Common myeloid progenitor, CD34-positive (primary cell): ENCODE measurements around the gene LGALS7B.
"Not testable (repeated sequence)": the region's sequence is repeated elsewhere in the genome, so short reads cannot be mapped to it uniquely, and the experiment has no call there.

Source experiments
- CTCF ChIA-PET: fragments of 350-600 bp; sonication (Branson Sonifier 250); formaldehyde crosslinking; loops from one replicate; lab custom pipeline; 2021; ENCODE audit warnings: antibody characterized with exemption; lab: Charles Lee
- POLR2A ChIA-PET: fragments of 350-600 bp; sonication (Branson Sonifier 250); formaldehyde crosslinking; loops from one replicate; lab custom pipeline; 2021; ENCODE audit warnings: antibody characterized with exemption; lab: Charles Lee
- DNase-seq, 3 donors: peaks; one replicate each; pipeline versions ENCODE4 v3.0.0 to v3.0.0-alpha.2; 2013
- H3K27ac ChIP-seq, 2 experiments: 1 replicate in 1 of 2; 2 replicates in 1 of 2; pipeline ENCODE4 v1.7.0; 2013; ENCODE audit warnings: inconsistent platforms in 2 of 2, low read length in 2 of 2, mild to moderate bottlenecking in 2 of 2, low read depth in 1 of 2, moderate library complexity in 1 of 2; ENCODE audit not compliant: severe bottlenecking in 2 of 2, insufficient read depth in 1 of 2, poor library complexity in 1 of 2
- H3K27me3 ChIP-seq, 5 experiments: replicated peaks in 2 of 5; 1 replicate in 3 of 5; 2 replicates in 2 of 5; pipeline versions ENCODE4 v1.6.1 to v1.7.0; 2013; ENCODE audit warnings: low read length in 4 of 5, mild to moderate bottlenecking in 2 of 5, moderate library complexity in 2 of 5, inconsistent platforms in 1 of 5; ENCODE audit not compliant: insufficient read depth in 5 of 5, control insufficient read depth in 4 of 5
- H3K36me3 ChIP-seq, 4 experiments: 1 replicate in 2 of 4; 2 replicates in 2 of 4; pipeline versions ENCODE4 v1.6.1 to v1.7.0; 2013; ENCODE audit warnings: low read length in 3 of 4, control low read depth in 1 of 4, mild to moderate bottlenecking in 1 of 4; ENCODE audit not compliant: control insufficient read depth in 4 of 4, insufficient read depth in 4 of 4
- H3K4me1 ChIP-seq, 4 experiments: 1 replicate in 3 of 4; 2 replicates in 1 of 4; pipeline versions ENCODE4 v1.6.1 to v1.7.1; 2013; ENCODE audit warnings: low read length in 3 of 4, mild to moderate bottlenecking in 3 of 4, control low read depth in 1 of 4, inconsistent platforms in 1 of 4, moderate library complexity in 1 of 4; ENCODE audit not compliant: control insufficient read depth in 4 of 4, insufficient read depth in 4 of 4; ENCODE audit errors: control extremely low read depth in 1 of 4
- H3K4me3 ChIP-seq, 7 experiments: 1 replicate in 4 of 7; 2 replicates in 3 of 7; pipeline versions ENCODE4 v1.5.1 to v1.7.0; 2013; ENCODE audit warnings: mild to moderate bottlenecking in 7 of 7, low read length in 6 of 7, moderate library complexity in 6 of 7, inconsistent platforms in 2 of 7, low read depth in 2 of 7, control low read depth in 1 of 7; ENCODE audit not compliant: insufficient read depth in 4 of 7, control insufficient read depth in 1 of 7; ENCODE audit errors: extremely low read depth in 1 of 7
- H3K9me3 ChIP-seq, 5 experiments: 1 replicate in 4 of 5; 2 replicates in 1 of 5; pipeline versions ENCODE4 v1.6.1 to v1.7.1; 2013; ENCODE audit warnings: low read length in 4 of 5, mild to moderate bottlenecking in 2 of 5, inconsistent platforms in 1 of 5, low read depth in 1 of 5, moderate library complexity in 1 of 5; ENCODE audit not compliant: control insufficient read depth in 4 of 5, insufficient read depth in 2 of 5; ENCODE audit errors: control extremely low read depth in 1 of 5
- WGBS: methylation state at CpG from one replicate; pipeline ENCODE4 v1.1.5; 2013; ENCODE audit not compliant: insufficient coverage; 5-methylcytosine and 5-hydroxymethylcytosine counted together

LGALS7B gene

GRCh38 chr19:38812841-38813320 lies 23.9 kb downstream of the LGALS7B start, which contains the start of gene LGALS4:
LGALS4 (minus strand) TSS chr19:38812945; CDS start chr19:38812886, 59 bp downstream.
- POLR2A ChIA-PET, result no interaction called here
- Histone ChIP-seq H3K9me3 (no peaks in the 10 kb centered on the region), H3K4me1 (no peaks in the 10 kb centered on the region), H3K27ac (no peak within 1 kb of the TSS), H3K27me3 (no peaks in the 10 kb centered on the region), H3K4me3 (no peak within 1 kb of the TSS), H3K36me3 (peaks cover 0 to 31% (median 23%) of the 10 kb centered on the region in 4 experiments)
- DNase-seq, result peak in 1 of 3 donors; percentile 18
- 85% methylated on average over 8 of the region's 15 CpGs for WGBS
- CTCF ChIA-PET, result interaction anchor here (1.0 kb wide), 1 partner anchor 35 kb away, joined by 3 read pairs; no protein-coding TSS in a partner anchor

- DNase-seq, result no peak
These were observed 24.3 kb downstream of the LGALS7B start for GRCh38 chr19:38813323-38813722.

GRCh38 chr19:38813932-38814331 lies 24.9 kb downstream of the LGALS7B start:
- DNase-seq, H3K4me3 ChIP-seq, H3K9me3 ChIP-seq, H3K4me1 ChIP-seq, POLR2A ChIA-PET, H3K27ac ChIP-seq, H3K27me3 ChIP-seq: not testable (repeated sequence)
- no CpG with 5 or more reads among the region's 2 CpGs for WGBS
- CTCF ChIA-PET, result interaction anchor here (1.0 kb wide), 2 partner anchors 8 to 36 kb away, joined by 3 to 5 read pairs; no protein-coding TSS in a partner anchor
- peaks cover 0 to 34% (median 25%) of the 10 kb centered on the region in 4 experiments for H3K36me3 ChIP-seq

More at GRCh38 chr19:38813323-38813722, 24.3 kb downstream of the LGALS7B start:
- Histone ChIP-seq H3K4me1 (no peaks in the 10 kb centered on the region), H3K27ac (no peak overlapping the region), H3K36me3 (peaks cover 0 to 34% (median 25%) of the 10 kb centered on the region in 4 experiments), H3K27me3 (no peaks in the 10 kb centered on the region), H3K9me3 (no peaks in the 10 kb centered on the region), H3K4me3 (no peak overlapping the region)
- CTCF ChIA-PET, result interaction anchor here (1.0 kb wide), 2 partner anchors 9 to 36 kb away, joined by 3 to 5 read pairs; no protein-coding TSS in a partner anchor
- POLR2A ChIA-PET, result no interaction called here
- WGBS, result 100% methylated on average over 2 of the region's 6 CpGs

GRCh38 chr19:38815059-38816001 lies 26.3 kb downstream of the LGALS7B start:
- ChIA-PET CTCF (interaction anchor here (0.5 kb wide), 1 partner anchor 8 kb away, joined by 3 read pairs; no protein-coding TSS in a partner anchor), POLR2A (no interaction called here)
- WGBS, result 95% methylated on average over 28 of the region's 34 CpGs

GRCh38 chr19:38816131-38816750 lies 27.2 kb downstream of the LGALS7B start:
- Histone ChIP-seq H3K4me3 (no peak overlapping the region), H3K36me3 (peaks cover 0 to 44% (median 29%) of the 10 kb centered on the region in 4 experiments), H3K9me3 (no peaks in the 10 kb centered on the region), H3K27ac (no peak overlapping the region), H3K27me3 (no peaks in the 10 kb centered on the region), H3K4me1 (no peaks in the 10 kb centered on the region)
- DNase-seq, result no peak
- WGBS, result 98% methylated on average over 12 of the region's 18 CpGs
- ChIA-PET CTCF (no interaction called here), POLR2A (interaction anchor here (1.4 kb wide), 1 partner anchor 15 kb away, joined by 3 read pairs; the partner anchor contains the start of gene ECH1)

More at GRCh38 chr19:38815059-38816001, 26.3 kb downstream of the LGALS7B start:
- H3K27ac ChIP-seq, result no peak overlapping the region
- no peaks in the 10 kb centered on the region for H3K4me1 ChIP-seq
- no peak for DNase-seq
- peaks cover 0 to 41% (median 27%) of the 10 kb centered on the region in 4 experiments for H3K36me3 ChIP-seq
- H3K9me3 ChIP-seq, result no peaks in the 10 kb centered on the region
- H3K4me3 ChIP-seq, result no peak overlapping the region
- H3K27me3 ChIP-seq, result no peaks in the 10 kb centered on the region

- no peaks in the 10 kb centered on the region for H3K9me3 ChIP-seq
- no peak for DNase-seq
- H3K4me1 ChIP-seq, result no peaks in the 10 kb centered on the region
- WGBS, result 97% methylated on average over 9 of the region's 15 CpGs
- no peak overlapping the region for H3K4me3 ChIP-seq
- no peaks in the 10 kb centered on the region for H3K27me3 ChIP-seq
- peaks cover 0 to 50% (median 29%) of the 10 kb centered on the region in 4 experiments for H3K36me3 ChIP-seq
- CTCF ChIA-PET, result no interaction called here
- POLR2A ChIA-PET, result interaction anchor here (1.4 kb wide), 1 partner anchor 14 kb away, joined by 3 read pairs; the partner anchor contains the start of gene ECH1
- H3K27ac ChIP-seq, result no peak overlapping the region
These were observed 28.1 kb downstream of the LGALS7B start for GRCh38 chr19:38817081-38817480.
